ENCODE data around the gene CHP1. TPM values are rescaled to one million over a fixed set of nuclear protein-coding genes. Genes with fewer than 3 reads are reported as not detected.

Gene CHP1
- total and polyA plus RNA-seq, 9 of the 15 experiments (the other 6 are each of a cell fraction or from before 2014, with no cell fraction given): 31.7 to 83.4 (median 67.6) TPM

DNA sequence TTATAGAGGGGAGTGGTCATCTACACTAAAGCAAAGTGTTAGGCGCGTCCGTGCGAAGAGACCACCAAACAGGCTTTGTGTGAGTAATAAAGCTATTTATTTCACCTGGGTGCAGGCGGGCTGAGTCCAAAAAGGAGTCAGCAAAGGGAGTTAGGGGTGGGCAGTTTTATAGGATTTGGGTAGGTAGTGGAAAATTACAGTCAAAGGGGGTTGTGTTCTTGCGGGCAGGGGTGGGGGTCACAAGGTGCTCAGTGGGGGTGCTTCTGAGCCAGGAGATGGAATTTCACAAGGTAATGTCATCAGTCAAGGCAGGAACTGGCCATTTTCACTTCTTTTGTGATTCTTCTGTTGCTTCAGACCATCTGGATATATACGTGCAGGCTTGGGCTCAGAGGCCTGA, 54.2 kb downstream of the CHP1 start:
- H3K27ac ChIP-seq (ENCODE audit: extremely low read depth, low read depth, low read length): peak overlapping the region; percentile 98
- no peaks in the 10 kb centered on the region for H3K9me3 ChIP-seq (replicated peaks; ENCODE audit: control insufficient read depth, insufficient read depth, low read depth, low read length)
- peaks cover 8 to 12% of the 10 kb centered on the region in 2 experiments; a peak in 4 of 5 replicates for H3K4me1 ChIP-seq (replicated peaks in 1 of 2; ENCODE audit: control insufficient read depth in 2 of 2, insufficient read depth in 2 of 2, low read length in 2 of 2)
- ATAC-seq: no peak
- TF ChIP-seq CHD1 (IDR thresholded peaks at IDR 0.05; ENCODE audit: low read length) (peak; percentile 33), ERF (CRISPR knock-in tag; IDR thresholded peaks at IDR 0.05) (no peak), HMBOX1 (IDR thresholded peaks at IDR 0.05) (0 out of 2 replicates have a peak, but pooled peaks have one; percentile 8)
- WGBS (ENCODE audit: insufficient coverage, low coverage, missing lambda C conversion rate): 12% methylated on average over 7 of the region's 7 CpGs
- no TSS peak for BruUV-seq (replicated peaks)
- in situ Hi-C loops (cut with MboI): no loop called here
- H3K4me2 ChIP-seq (ENCODE audit: insufficient read depth, low read length): peak overlapping the region; percentile 94
- H3K9me1 ChIP-seq (ENCODE audit: control insufficient read depth, insufficient read depth, low read length): no peaks in the 10 kb centered on the region
- peaks cover 4% of the 10 kb centered on the region; the same call in 1 of the 2 replicates for H4K20me1 ChIP-seq (replicated peaks; ENCODE audit: control insufficient read depth, insufficient read depth, low read length)
- H3K9ac ChIP-seq (ENCODE audit: insufficient read depth in 1 of 2, low read depth in 2 of 2, low read length in 2 of 2): peak overlapping the region; percentile 62 to 98
- POLR2A ChIA-PET: interaction anchor here (1.1 to 2.1 kb wide), 3 partner anchors 9 to 47 kb away, joined by 3 to 6 read pairs (median 6); partner anchors contain the start of genes NUSAP1 and OIP5
- no peak for FAIRE-seq
- peaks cover 53% of the 10 kb centered on the region for H3K79me2 ChIP-seq (ENCODE audit: control insufficient read depth, insufficient read depth, low read length)
- no peaks in the 10 kb centered on the region for H3K27me3 ChIP-seq (ENCODE audit: control insufficient read depth in 2 of 2, insufficient read depth in 2 of 2, low read length in 2 of 2)
- CTCF ChIA-PET (ENCODE audit: low intra/inter-chr PET ratio): no interaction called here
- DNase-seq (ENCODE audit: extremely low read depth in 1 of 4, low spot score in 3 of 4): no peak
- intact Hi-C loops (cut with micrococcal nuclease): loop anchor here (2.0 kb wide), 1 partner anchor 52 kb away; no protein-coding TSS in a partner anchor
- H2AFZ ChIP-seq (ENCODE audit: low read depth, low read length): no peak overlapping the region
- peak overlapping the region; percentile 87 for H3K4me3 ChIP-seq
- H3K36me3 ChIP-seq (ENCODE audit: control insufficient read depth, insufficient read depth, low read length): peaks cover 56% of the 10 kb centered on the region

All from K562 (cell line).